ENCODE results near the gene TBC1D2B. TPM values are rescaled to one million over a fixed set of nuclear protein-coding genes. Genes with fewer than 3 reads are reported as not detected.

TBC1D2B gene
- total and polyA plus RNA-seq, 10 donors, result 9.4 to 131 (median 97.4) TPM

GRCh38 chr15:78102741-78103140 lies 25.2 kb upstream of the TBC1D2B start:
- peak overlapping the region in 5 of 8 donors; percentile 48 to 87 (median 75) for H3K27ac ChIP-seq

DNA sequence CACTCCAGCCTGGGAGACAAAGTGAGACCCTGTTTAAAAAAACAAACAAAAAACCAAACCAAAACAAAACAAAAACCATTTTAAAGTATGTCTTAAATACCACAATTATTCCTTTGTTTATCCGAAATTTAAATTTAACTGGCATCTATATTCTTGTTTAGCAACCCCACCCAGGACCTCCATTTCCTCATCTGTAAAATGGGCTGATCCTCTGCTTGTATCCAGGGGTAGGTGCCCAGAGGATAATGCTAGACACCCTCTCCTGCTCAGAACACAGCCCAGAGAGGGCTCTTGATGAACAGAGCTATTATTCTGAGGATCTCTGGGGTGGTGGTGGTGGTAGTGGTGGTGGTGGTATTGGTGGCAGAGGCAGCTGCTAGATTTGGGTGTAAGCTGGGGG lies 24.7 kb upstream of the TBC1D2B start:
- Histone ChIP-seq H3K4me1 (peaks cover 21 to 43% (median 35%) of the 10 kb centered on the region in 6 donors), H3K4me3 (no peak overlapping the region), H3K27ac (peak overlapping the region in 2 of 8 donors; percentile 65 to 87), H3K27me3 (replicated peaks in 1 of 7) (no peaks in the 10 kb centered on the region), H3K9me3 (no peaks in the 10 kb centered on the region), H3K36me3 (no peaks in the 10 kb centered on the region)
- TF ChIP-seq, protein P1, sequence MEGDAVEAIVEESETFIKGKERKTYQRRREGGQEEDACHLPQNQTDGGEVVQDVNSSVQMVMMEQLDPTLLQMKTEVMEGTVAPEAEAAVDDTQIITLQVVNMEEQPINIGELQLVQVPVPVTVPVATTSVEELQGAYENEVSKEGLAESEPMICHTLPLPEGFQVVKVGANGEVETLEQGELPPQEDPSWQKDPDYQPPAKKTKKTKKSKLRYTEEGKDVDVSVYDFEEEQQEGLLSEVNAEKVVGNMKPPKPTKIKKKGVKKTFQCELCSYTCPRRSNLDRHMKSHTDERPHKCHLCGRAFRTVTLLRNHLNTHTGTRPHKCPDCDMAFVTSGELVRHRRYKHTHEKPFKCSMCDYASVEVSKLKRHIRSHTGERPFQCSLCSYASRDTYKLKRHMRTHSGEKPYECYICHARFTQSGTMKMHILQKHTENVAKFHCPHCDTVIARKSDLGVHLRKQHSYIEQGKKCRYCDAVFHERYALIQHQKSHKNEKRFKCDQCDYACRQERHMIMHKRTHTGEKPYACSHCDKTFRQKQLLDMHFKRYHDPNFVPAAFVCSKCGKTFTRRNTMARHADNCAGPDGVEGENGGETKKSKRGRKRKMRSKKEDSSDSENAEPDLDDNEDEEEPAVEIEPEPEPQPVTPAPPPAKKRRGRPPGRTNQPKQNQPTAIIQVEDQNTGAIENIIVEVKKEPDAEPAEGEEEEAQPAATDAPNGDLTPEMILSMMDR (IDR thresholded peaks at IDR 0.05 in 8 of 11, conservative IDR thresholded peaks at IDR 0.05 in 3 of 11), result no peak
- TF ChIP-seq POLR2AphosphoS5 (IDR thresholded peaks at IDR 0.05) (no peak), POLR2A (IDR thresholded peaks at IDR 0.05) (no peak)
- no peak for DNase-seq
- intact Hi-C loops (cut with DNase I; ENCODE audit: low total_unique reads), result loop anchor here (10.0 kb wide), 2 partner anchors 67 to 97 kb away; no protein-coding TSS in a partner anchor
- WGBS, 5 donors, result 91 to 100% (median 94%) methylated on average over 1 of the region's 1 CpG

More at GRCh38 chr15:78102741-78103140, 25.2 kb upstream of the TBC1D2B start:
- Histone ChIP-seq H3K4me3 (no peak overlapping the region), H3K36me3 (no peaks in the 10 kb centered on the region), H3K9me3 (no peaks in the 10 kb centered on the region), H3K4me1 (peaks cover 21 to 44% (median 35%) of the 10 kb centered on the region in 6 donors), H3K27me3 (replicated peaks in 1 of 7) (no peaks in the 10 kb centered on the region)
- intact Hi-C loops (cut with DNase I; ENCODE audit: low total_unique reads), result loop anchor here (10.0 kb wide), 2 partner anchors 68 to 98 kb away; no protein-coding TSS in a partner anchor
- no peak for TF ChIP-seq POLR2AphosphoS5 (IDR thresholded peaks at IDR 0.05)
- TF ChIP-seq, protein P1 (IDR thresholded peaks at IDR 0.05 in 8 of 11, conservative IDR thresholded peaks at IDR 0.05 in 3 of 11), result no peak
- TF ChIP-seq POLR2A (IDR thresholded peaks at IDR 0.05), result no peak
- WGBS, 5 donors, result 87 to 95% (median 88%) methylated on average over 6 of the region's 6 CpGs
- DNase-seq, result no peak

GRCh38 chr15:78101423-78102105 lies 24.1 kb upstream of the TBC1D2B start:
- Histone ChIP-seq H3K9me3 (no peaks in the 10 kb centered on the region), H3K27me3 (replicated peaks in 1 of 7) (no peaks in the 10 kb centered on the region), H3K36me3 (no peaks in the 10 kb centered on the region), H3K27ac (peak overlapping the region in 1 of 8 donors; percentile 87), H3K4me1 (peaks cover 21 to 43% (median 35%) of the 10 kb centered on the region in 6 donors), H3K4me3 (no peak overlapping the region)
- WGBS, 5 donors, result 79 to 100% (median 98%) methylated on average over 2 to 5 of the region's 5 CpGs
- intact Hi-C loops (cut with DNase I; ENCODE audit: low total_unique reads), result loop anchor here (10.0 kb wide), 2 partner anchors 67 to 97 kb away; no protein-coding TSS in a partner anchor
- no peak for TF ChIP-seq POLR2AphosphoS5 (IDR thresholded peaks at IDR 0.05)
- no peak for TF ChIP-seq POLR2A (IDR thresholded peaks at IDR 0.05)
- TF ChIP-seq, protein P1 (IDR thresholded peaks at IDR 0.05 in 8 of 11, conservative IDR thresholded peaks at IDR 0.05 in 3 of 11), result no peak
- peak; percentile 43 for DNase-seq

GRCh38 chr15:78100886-78101285 lies 23.4 kb upstream of the TBC1D2B start:
- Histone ChIP-seq H3K36me3 (no peaks in the 10 kb centered on the region), H3K9me3 (no peaks in the 10 kb centered on the region), H3K4me1 (peaks cover 21 to 36% (median 32%) of the 10 kb centered on the region in 6 donors), H3K27me3 (replicated peaks in 1 of 7) (no peaks in the 10 kb centered on the region), H3K27ac (no peak overlapping the region), H3K4me3 (no peak overlapping the region)
- intact Hi-C loops (cut with DNase I; ENCODE audit: low total_unique reads), result loop anchor here (10.0 kb wide), 2 partner anchors 66 to 96 kb away; no protein-coding TSS in a partner anchor
- no peak for TF ChIP-seq POLR2AphosphoS5 (IDR thresholded peaks at IDR 0.05)
- TF ChIP-seq, protein P1 (IDR thresholded peaks at IDR 0.05 in 8 of 11, conservative IDR thresholded peaks at IDR 0.05 in 3 of 11), result no peak
- no peak for TF ChIP-seq POLR2A (IDR thresholded peaks at IDR 0.05)
- 95 to 100% (median 96%) methylated on average over 2 of the region's 2 CpGs; no CpG with 5 or more reads in 1 of the 5 donors for WGBS, 5 donors
- DNase-seq, result peak; percentile 62

Data from spleen (tissue), 11 donors.